ENCODE measurements around the gene CIC. TPM values are rescaled to one million over a fixed set of nuclear protein-coding genes. Genes with fewer than 3 reads are reported as not detected.

Gene CIC
- total RNA-seq, 4 donors from 2014 or later: 40.5 to 72.8 (median 67.2) TPM

- TF ChIP-seq, protein P1, sequence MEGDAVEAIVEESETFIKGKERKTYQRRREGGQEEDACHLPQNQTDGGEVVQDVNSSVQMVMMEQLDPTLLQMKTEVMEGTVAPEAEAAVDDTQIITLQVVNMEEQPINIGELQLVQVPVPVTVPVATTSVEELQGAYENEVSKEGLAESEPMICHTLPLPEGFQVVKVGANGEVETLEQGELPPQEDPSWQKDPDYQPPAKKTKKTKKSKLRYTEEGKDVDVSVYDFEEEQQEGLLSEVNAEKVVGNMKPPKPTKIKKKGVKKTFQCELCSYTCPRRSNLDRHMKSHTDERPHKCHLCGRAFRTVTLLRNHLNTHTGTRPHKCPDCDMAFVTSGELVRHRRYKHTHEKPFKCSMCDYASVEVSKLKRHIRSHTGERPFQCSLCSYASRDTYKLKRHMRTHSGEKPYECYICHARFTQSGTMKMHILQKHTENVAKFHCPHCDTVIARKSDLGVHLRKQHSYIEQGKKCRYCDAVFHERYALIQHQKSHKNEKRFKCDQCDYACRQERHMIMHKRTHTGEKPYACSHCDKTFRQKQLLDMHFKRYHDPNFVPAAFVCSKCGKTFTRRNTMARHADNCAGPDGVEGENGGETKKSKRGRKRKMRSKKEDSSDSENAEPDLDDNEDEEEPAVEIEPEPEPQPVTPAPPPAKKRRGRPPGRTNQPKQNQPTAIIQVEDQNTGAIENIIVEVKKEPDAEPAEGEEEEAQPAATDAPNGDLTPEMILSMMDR (IDR thresholded peaks at IDR 0.05): no peak
- no peak for TF ChIP-seq POLR2A (IDR thresholded peaks at IDR 0.05)
- H3K27ac ChIP-seq: peak overlapping the region in 2 of 4 donors; percentile 97 to 99
- peaks cover 0 to 16% (median 0%) of the 10 kb centered on the region in 3 donors for H3K36me3 ChIP-seq
- no peaks in the 10 kb centered on the region for H3K27me3 ChIP-seq
- H3K4me1 ChIP-seq: peaks cover 15 to 63% (median 33%) of the 10 kb centered on the region in 4 donors
- no peak overlapping the region for H3K4me3 ChIP-seq
- no peaks in the 10 kb centered on the region for H3K9me3 ChIP-seq
- DNase-seq: peak in 1 of 3 donors; percentile 45
Measured at GRCh38 chr19:42278452-42279154, 9.6 kb downstream of the CIC start.

- TF ChIP-seq, protein P1 (IDR thresholded peaks at IDR 0.05): no peak
- no peak for TF ChIP-seq POLR2A (IDR thresholded peaks at IDR 0.05)
- peak in 1 of 3 donors; percentile 50 for DNase-seq
- Histone ChIP-seq H3K27ac (peak overlapping the region; percentile 89 to 99 (median 96)), H3K27me3 (no peaks in the 10 kb centered on the region), H3K36me3 (peaks cover 0 to 9% (median 0%) of the 10 kb centered on the region in 3 donors), H3K4me3 (peak overlapping the region; percentile 64 to 89 (median 83)), H3K4me1 (peaks cover 15 to 63% (median 33%) of the 10 kb centered on the region in 4 donors), H3K9me3 (no peaks in the 10 kb centered on the region)
Measured at GRCh38 chr19:42279155-42279901, 10.3 kb downstream of the CIC start.

DNA sequence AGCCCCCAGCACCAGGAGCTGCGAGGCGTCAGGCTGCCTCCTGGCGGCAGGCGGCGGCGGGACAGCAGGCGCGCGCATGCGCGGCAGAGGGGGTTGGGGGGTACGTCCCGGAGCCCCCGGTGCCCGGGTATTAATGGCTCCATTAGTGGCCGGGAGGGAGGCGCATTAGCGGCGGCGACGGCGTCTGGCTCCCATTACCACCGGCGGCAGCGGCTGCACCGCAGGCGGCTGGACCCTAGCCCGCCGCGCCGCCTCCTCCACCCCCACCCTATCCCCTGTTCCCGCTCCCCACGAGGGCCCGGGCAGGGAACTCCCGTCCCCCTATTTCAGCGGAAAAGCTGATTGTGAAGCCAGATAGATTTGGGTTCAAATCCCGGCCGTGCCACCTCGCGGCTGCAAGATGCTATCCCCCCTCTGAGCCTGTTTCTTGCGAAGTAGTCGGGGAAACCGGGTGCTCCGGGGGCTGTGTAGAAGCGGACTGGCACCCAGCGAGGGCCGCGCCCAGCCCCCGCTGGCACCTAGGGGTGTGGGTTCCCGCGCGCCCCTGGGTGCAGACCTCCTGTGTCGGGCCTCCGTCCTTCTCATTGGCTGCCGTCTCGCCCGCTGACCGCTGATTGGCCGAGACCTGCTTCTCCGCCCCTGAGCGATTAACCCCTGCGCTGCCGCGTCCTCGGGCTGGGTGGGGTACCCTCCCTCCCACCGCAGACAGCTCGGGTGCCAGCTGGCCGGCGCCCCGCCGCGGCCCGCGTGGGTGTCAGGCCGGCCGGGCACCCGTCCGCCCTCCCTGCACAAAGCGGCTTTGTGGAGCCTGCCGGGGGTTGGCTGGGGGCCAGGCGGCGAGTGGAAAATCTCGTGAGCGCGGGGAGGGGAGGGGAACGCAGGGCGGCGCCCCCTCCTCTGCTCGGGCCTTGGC, 11.1 kb downstream of the CIC start:
- Histone ChIP-seq H3K4me1 (peaks cover 15 to 68% (median 37%) of the 10 kb centered on the region in 4 donors), H3K9me3 (no peaks in the 10 kb centered on the region), H3K4me3 (peak overlapping the region; percentile 64 to 89 (median 83)), H3K27ac (peak overlapping the region; percentile 89 to 99 (median 96)), H3K27me3 (no peaks in the 10 kb centered on the region), H3K36me3 (peaks cover 0 to 2% (median 0%) of the 10 kb centered on the region in 3 donors)
- peak; percentile 89 to 95 (median 91) for DNase-seq
- TF ChIP-seq, protein P1 (IDR thresholded peaks at IDR 0.05): peak; percentile 90 to 97 (median 92)
- TF ChIP-seq POLR2A (IDR thresholded peaks at IDR 0.05): no peak

DNA sequence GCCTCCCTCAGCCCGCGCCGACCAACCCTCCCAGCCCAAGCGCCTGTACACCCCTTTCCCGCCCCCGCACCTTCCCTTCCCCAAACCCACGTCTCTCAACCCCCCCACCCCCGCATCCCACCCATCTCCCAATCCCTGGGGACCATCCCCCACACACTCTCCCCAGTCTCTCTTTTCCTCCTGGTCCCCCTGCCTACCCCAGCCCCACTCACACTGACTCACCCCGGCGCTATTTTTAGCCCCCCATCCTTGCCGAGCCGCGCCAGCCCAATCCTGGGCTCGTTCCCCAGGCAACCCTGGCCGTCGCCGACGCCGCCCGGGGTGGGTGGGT, 11.7 kb downstream of the CIC start:
- H3K27me3 ChIP-seq: no peaks in the 10 kb centered on the region
- H3K4me3 ChIP-seq: peak overlapping the region; percentile 64 to 89 (median 83)
- H3K36me3 ChIP-seq: no peaks in the 10 kb centered on the region
- peaks cover 15 to 71% (median 42%) of the 10 kb centered on the region in 4 donors for H3K4me1 ChIP-seq
- peak overlapping the region; percentile 89 to 99 (median 96) for H3K27ac ChIP-seq
- H3K9me3 ChIP-seq: no peaks in the 10 kb centered on the region
- DNase-seq: peak in 1 of 3 donors; percentile 52
- TF ChIP-seq, protein P1 (IDR thresholded peaks at IDR 0.05): no peak
- no peak for TF ChIP-seq POLR2A (IDR thresholded peaks at IDR 0.05)
